CD4-positive, alpha-beta T cell treated with Interleukin-6 at 100 ng/mL for 8 hours (primary cell): ENCODE data around the gene SLC12A1.
A peak's percentile ranks its signal among the peaks of the same experiment; 100 is the strongest.

Source experiments
- DNase-seq: peaks from one replicate; pipeline ENCODE4 v3.0.0-alpha.2; 2020; ENCODE audit warnings: mixed read lengths, low spot score

The SLC12A1 gene

DNA sequence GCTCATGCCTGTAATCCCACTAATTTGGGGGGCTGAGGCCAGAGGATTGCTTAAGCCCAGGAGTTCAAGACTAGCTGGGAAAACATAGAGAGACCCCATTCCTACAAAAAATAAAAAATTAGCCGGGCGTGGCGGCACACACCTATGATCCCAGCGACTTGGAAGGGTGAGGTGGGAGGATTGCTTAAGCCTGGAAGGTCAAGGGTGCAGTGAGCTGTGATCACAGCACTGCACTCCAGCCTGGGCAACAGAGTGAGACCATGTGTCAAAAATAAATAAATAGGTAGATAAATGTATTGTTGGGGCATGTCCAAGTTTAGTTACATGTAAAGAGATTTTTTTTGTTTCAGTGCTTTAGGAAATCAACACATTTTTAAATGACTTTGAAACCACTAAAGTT is 36.4 kb downstream of the SLC12A1 start:
- no peak for DNase-seq

DNA sequence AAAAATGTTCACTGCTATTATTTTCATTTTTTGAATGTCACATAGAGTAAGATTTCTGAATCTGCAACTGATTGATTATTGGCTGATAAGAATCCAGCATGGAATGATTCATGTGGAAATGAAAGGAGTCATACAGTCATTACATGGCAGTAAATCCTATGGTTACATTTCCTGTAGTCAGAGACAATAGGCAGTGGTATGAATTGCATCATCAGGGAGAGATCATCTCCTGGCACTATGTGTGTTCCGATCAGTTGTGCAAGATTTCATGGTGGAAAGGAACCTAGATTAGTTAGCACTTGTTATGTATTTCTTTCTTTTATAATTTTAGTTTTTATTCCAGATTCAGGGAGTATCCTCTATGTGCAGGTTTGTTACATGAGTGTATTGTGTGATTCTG is 38.8 kb downstream of the SLC12A1 start:
- no peak for DNase-seq

DNA sequence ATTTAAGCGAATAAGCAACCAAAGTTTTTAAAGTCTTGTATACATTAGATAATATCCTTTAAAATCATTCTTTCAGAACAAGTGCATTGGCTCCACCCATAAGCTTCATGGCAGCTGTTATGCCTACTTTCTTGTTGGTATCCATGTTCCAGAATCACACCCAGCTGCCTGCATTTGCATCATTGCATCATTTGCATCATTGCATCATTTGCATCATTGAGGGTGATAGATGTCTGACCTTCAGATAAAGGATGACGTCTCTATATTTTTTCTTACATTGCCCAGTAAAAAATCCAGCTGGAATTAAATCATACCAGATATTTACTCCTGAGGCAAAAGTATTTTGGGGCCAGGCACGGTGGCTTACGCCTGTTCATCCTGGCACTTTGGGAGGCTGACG is 42.3 kb downstream of the SLC12A1 start:
- no peak for DNase-seq

DNA sequence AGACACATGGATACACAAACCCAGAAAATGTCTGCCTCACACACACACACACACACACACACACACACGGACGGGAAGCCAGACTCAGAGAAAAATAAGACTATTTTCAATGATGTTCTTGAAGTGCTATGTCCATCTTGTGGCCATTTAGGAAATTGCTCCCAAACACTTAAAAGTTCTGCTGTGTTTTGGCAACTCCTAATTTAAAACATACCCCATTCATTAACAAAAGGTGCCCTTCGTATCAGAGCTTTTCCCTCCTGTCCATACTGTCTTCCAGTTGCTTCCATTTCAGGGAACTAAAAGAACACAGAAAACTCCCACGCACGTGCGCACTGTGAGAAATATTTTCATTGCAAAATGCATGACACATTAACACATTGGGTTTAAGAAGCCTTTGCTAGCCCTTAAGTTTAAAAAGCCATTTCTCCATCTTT is 44.6 kb downstream of the SLC12A1 start:
- DNase-seq = no peak

DNA sequence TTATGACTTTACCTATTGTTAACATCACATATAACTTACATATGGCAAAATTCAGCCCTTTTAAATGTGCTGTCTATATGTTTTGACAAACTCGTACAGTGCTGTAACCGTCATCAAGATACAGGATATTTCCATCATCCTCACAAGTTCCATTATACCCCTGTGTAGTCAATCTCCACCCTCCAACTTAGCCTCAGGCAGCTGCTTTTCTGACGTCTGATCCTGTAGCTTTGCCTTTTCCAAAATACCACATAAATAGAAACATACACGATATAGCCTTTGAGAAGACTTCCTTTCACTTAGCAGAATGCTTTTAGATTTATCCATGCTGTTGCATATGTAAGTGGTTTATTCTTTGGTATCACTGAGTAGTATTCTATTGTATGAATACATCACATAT is 47.1 kb downstream of the SLC12A1 start:
- DNase-seq = no peak

DNA sequence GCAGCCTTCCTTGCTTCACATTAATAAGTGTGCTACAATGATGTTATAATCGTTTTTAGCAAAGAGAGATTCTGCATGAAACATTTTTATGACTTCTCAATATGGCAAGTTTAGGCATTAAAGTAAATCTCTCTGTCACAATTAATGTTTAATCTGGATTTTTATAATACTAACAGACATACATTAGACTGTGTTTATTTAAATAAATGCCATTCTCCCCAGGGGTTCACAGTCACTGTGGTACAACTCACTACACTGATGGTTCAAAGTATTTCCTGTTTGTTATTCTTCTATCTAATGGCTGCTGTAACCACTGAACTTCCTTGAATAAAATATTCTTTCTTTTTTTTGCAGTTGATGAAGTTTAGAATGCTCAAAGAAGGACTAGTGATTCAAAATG is 59.0 kb downstream of the SLC12A1 start:
- no peak for DNase-seq

DNA sequence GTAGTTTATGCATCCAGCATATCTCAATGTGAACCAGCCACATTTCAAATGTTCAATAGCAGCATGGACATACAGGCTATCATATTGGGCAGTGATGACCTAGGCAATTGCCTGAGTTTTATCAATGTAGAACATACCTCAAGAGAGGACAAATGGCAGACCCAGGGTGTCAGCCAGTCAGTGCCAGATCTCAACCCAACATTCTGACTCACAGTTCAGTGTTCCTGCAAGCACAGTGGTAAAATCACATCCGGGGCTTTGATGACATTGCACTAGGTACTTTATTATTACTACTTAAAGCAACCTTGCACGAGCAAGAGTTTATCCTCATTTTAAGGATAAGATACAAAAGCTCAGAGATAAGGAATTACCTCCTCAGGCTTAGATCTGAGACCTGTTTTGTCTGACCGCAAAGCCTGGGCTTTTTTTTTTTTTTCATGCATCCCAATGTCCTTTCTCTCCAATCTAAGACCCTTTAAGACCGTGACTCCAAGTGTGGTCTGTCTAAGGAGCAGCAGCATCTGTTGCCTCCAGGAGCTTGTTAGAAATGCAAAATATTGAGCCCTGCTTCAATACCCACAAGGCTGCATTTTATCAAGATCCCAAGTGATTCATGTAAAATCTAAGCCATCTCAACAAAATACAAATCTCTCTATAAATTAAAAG is 60.1 kb downstream of the SLC12A1 start:
- no peak for DNase-seq

DNA sequence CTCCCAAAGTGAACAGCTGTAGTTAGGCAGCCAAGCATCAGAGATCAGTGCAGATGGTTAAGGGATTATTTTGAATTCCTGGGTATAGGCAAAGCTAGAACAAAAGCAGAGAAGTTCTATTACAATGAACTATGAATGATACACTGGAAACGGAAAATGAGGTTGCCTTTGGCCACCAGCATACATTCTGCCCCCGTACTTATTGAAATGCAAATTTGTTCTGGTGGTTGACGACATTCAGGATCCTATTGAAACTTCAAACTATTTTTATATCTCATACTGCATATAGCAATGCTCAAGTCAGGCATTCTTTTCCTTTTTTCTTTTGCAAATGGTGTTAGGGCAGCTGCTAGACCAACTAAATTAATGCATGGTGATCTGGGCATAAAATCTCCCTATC is 61.7 kb downstream of the SLC12A1 start:
- DNase-seq = no peak

DNA sequence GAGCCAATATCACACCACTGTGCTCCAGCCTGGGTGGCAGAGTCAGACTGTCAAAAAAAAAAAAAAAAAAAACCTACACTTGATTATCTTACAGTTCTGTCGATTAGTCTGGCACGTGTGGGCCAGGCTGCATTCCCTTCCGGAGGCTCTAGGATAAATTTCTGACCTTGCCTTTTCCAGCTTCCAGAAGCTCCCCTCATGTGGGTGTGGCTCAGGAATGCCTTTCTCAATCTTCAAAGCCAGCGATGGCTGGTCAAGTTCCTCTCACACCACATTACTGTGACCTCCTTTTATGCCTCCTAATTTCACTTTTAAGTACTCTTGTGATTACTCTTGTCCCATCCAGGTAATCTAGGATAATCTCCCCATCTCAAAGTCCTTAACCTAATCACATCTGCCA is 66.9 kb downstream of the SLC12A1 start:
- DNase-seq = no peak

DNA sequence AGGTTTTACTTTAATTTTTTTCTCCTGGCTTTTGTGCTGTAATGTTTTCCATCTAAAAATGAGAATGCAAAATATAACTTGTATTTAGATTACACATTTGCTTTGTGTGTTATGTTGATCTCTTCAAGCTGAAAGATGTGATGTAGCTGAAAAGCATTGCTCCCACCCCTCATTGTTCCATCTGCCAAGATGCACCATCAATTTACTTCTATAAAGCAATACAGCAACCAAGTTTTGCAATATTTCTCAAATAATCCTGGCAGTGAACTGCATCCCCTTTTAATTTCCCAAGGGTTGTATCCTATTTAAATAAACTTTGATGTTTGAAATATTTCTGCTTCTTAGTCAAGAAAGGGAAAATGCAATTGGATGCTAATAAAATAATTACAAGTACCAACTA is 72.6 kb downstream of the SLC12A1 start:
- no peak for DNase-seq

DNA sequence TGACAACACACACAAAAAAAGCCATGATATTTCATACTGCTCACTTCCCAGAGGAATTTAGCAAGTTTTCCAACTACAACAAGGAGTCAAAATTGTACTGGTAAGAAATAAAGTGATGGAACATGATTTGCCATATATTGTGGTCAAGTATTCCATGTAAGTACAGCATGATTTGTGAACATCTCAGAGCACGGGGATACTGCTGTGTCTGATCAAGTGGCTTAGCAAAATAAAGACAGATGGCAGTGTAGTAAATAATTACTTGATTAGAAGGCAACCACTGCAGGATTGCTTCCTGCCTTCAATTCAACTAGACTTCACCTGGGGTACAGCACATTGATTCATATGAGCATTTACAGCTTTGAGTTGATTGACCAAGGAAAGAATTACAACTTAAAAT is 73.5 kb downstream of the SLC12A1 start:
- DNase-seq = no peak

DNA sequence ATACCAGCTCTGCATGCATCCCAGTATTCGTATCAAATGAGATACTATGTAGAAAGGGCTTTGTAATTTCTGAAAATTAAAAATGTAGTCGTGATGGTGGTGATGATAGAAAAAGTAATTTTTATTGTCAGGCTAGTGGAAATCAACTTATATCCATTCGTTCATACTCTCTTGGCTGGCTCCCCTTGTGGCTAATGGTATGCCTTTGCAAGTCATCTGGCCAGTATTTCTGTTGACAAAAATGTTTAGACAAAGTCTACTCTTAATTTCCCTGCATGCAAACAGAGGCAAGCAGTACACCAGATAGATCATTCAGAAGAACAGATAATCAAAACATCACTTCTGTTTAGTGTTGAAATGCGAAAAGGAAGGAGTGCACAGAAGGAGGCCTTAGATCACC is 75.6 kb downstream of the SLC12A1 start:
- no peak for DNase-seq

DNA sequence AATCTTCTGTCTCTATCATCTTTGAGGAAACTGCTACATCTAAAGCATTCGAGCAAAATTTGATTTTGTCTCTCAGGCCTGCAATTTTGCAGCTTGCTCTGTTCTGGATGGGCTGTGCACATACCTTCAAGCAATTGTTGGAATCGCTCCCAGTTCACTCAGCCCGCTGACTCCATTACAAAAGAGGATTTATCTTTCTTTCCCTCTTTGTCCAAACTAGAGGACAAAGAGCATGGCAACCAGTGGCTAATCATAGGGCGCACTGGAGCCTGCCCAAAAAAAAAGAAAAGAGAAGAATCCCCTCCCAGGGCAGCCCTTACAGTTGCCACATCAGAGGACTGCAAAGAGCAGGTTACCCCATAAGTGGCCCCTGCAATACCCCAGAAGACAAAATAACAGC is 76.1 kb downstream of the SLC12A1 start:
- DNase-seq = no peak

DNA sequence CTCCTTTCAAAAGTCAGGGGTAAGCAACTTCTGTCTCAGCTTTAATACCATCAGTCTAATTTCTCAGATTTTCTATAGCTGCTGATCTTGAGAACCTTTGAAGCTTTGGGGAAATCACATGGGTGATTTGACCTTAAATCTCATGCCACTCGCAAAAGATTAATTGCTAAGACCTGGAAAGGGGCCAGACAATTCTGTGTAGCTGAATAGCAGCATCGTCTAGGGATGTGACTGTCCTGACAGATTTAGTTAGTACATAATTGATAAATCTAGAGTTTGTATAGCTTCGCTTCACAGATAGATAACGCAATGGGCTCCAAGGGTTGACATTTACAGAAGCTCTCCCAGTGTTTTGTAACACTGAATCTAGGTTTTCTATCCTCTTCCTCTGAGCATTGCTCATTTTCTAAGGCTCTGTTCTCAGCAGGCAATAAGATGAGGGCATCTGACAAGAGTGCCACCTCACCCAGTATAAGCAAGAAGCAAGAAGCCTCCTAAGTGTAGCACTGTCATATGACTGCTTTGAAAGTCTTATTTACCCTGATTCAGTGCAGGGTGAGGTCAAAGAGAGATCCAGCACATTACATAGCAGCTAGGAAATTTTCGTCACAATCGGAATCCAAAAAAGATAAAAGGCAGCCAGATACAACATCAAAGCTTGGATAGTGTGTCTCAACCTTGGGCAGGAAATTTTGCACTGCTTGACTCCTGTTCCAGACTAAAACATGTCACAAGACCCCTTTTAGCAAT is 77.5 kb downstream of the SLC12A1 start:
- DNase-seq = no peak

DNA sequence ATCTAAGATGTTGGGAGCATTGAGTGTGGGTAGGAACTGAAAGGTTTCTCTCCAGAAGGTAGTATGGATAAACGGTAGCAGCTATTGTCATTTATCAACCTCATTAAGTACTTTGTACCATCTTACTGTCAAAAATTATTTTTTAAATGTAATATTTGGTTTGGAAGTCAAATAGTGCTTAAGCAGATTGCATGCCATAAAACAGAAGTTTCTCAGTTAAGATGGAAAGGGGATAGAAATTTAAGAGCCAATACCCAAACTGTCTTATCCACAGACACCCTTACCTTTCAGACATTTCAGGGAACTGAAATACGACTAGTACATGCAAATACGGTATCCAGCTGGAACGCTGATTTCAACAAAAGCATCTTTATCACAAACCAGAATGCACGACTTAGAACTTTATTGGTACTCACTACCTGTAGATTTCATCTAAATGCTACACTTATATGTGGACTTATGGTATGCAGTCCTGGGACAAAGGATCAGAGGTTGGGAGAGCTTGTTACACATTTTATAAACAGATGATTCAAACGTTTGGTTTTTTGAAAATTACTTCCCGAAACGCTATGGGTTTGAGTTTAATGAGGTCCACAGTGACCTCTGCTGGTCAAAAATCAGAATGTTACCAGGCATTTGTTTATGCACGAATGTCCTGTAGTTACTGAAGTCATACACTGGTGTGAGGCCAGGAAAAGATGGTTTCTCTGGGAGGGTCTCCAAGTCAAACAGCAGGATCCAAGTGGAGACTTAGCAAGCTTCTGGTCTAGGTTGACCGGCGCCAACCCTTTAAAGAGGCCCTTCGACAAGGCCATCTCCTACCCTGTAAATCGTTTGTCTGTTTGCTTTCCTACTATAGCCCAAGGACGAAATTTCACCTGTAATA is 79.5 kb downstream of the SLC12A1 start:
- peak; percentile 33 for DNase-seq

DNA sequence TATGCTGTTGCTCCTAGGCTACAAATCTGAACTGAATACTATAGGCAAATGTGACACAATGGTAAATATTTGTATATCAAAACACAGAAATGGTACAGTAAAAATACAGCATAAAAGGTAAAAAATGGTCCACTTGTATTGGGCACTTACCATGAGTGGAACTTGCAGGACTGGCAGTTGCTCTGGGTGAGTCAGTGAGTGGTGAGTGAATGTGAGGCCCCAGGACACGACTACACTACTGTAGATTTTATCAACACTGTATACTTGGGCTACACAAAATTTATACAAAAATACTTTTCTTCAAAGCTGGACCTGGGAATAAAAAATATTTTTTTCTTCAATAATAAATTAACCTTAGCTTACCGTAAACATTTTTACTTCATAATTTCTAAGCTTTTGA is 83.5 kb downstream of the SLC12A1 start:
- no peak for DNase-seq

DNA sequence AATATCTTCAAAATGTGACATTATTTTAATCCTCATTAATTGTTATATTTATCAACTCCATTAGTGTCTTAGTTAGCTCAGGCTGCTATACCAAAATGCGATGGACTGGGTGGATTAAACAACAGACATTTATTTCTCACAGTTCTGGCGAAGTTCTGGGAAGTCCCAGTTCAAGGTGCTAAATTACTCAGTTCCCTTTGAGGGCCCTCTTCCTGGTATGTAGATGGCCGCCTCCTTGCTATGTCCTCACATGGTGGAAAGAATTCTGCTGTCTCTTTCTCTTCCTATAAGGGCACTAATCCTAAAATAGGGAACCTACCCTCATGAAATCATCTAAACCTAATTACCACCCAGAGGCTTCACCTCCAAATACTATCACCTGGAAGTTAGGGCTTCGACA is 86.4 kb downstream of the SLC12A1 start:
- no peak for DNase-seq

DNA sequence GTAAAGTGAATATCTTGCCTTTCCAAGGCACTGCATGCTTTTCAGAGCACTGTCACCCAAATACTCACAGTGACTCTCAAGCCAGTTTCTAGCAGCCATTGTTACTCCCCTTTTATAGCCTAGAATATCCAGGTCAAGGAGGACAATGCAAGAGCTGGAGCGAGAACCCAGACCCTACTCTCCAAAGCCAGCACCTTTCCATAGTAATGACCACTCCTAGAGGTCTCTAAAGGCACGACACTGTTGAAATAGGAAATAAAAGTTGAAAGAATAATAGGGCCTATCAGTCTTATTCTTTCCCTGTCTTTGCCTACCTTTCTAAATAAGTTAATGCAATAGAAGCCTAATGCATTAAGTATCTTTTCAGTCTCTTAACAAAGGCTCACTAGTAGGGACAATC is 91.6 kb downstream of the SLC12A1 start:
- DNase-seq = no peak

DNA sequence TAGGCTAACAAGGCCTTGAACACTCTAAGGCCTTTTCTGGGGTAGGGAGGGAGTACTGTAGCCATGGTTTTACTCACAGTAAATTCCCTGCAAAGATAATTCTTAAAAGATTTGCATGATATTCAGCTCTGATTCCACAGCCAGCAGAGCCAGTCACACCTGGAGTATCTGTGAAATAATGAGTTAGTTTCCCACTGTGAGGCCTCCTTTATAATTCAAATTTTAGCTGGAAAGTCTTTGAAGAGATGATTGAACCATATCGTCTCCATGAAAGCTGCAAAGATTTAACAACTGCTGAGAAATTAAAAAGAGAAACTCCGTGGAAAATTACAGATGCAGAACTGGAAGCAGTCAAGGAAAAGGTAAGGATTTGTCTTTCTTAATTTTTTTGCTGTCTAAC is 92.8 kb downstream of the SLC12A1 start:
- no peak for DNase-seq

DNA sequence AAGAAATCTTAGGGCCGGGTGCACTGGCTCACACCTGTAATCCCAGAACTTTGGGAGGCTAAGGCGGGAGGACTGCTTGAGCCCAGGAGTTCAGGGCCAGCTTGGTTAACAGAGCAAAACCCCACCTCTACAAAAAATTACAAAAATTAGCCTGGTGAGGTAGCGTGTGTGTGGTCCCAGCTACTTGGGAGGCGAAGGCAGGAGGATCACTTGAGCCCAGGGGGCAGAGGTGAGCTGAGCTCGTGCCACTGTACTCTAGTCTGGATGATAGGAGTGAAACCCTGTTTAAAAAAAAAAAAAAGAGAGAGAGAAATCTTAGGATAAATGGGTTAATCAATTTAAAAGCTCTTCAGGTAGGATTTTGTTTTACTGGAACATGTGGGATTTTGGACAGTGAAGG is 93.9 kb downstream of the SLC12A1 start:
- no peak for DNase-seq

DNA sequence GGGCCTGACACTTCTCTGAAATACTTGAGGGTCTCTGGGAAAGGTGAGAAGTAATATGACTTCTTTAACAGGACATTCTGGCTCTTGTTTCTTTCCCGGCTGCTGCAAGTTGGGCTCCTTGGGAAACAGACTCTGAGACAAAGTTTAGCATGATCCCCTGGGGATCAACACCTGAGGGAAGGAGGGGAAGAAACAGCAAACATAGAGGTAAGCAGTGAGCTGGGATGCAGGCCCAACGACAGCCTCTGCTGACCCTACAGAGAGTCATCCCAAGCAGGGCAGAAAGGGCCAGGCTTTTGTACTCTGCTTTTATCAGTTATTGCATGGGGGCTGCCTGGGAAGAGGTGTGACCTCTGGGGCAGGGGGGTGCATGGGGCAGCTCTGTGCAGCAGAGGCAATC is 98.3 kb downstream of the SLC12A1 start:
- DNase-seq = no peak

DNA sequence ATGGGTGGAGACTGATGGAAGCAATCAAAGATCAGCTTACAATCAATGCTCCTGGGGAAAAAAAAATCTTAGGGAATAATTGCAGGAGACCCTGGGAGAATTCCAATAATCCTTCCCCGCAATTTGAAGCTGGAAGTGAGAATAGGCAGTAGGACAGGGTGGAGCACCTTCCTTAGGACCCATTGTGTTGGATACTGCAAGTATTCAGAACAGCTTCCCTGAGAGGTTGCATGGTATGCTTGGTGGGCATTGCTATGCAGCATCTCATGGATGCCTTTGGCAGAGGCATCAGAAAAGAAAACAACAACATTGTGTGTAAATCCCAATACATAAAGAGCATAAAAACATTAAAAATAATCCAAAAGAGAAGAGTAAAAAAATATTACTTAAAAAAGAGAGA is 100.5 kb downstream of the SLC12A1 start:
- DNase-seq = no peak

DNA sequence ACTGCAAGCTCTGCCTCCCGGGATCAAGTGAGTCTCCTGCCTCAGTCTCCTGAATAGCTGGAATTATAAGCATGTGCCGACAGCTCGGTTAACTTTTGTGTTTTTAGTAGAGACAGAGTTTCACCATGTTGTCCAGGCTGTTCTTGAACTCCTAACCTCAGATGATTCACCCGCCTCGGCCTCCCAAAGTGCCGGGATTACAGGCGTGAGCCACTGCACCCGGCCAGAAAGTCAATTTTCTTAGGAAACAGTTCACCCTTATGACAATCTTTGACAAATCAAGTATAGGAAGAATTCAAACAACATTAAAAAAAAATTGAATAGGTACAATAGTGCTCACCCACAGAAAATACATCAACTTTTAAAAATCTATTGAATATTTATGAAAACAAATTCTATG is 101.5 kb downstream of the SLC12A1 start:
- no peak for DNase-seq
